Erythroblast (primary cell): Measurements from ENCODE around the gene ATP8B1.
"Not testable (repeated sequence)": the region's sequence is repeated elsewhere in the genome, so short reads cannot be mapped to it uniquely, and the experiment has no call there.

Experiments
- GATA1 ChIP-seq: IDR thresholded peaks from 2 replicates; pipeline ENCODE4 v1.6.1; 2011; ENCODE audit warnings: low read depth, mild to moderate bottlenecking, control low read depth, low read length, moderate library complexity
- POLR2A ChIP-seq: IDR thresholded peaks from 2 replicates; pipeline ENCODE4 v1.6.1; 2011; ENCODE audit warnings: mild to moderate bottlenecking, low read length

- not testable (repeated sequence) for TF ChIP-seq POLR2A, GATA1
Observed at GRCh38 chr18:57848374-57848773, 45.3 kb upstream of the ATP8B1 start.
